ENCODE results near the gene MLLT3.

Gene MLLT3

GRCh38 chr9:20557890-20558565, 64.3 kb downstream of the MLLT3 start:
- no peak for DNase-seq (ENCODE audit: low read depth in 2 of 2)

DNA sequence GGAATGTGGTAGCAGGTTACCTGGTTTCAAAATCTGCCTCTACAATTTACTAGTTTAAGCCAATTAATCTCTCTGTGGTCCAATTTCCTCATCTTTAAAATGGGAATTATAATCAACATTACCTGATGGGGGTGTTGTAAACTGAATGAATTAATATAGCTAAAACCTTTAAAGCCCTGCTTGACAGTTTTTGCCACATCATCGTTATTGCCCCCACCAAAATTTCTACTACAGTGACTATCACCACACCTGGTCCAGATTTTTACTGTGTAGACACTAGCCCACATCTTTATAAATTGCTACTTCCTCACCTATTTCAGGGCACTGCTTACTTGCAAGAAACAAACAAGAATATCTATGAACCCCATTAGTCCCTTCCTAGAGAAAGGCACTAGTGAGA, 65.0 kb downstream of the MLLT3 start:
- no peak for DNase-seq (ENCODE audit: low read depth in 2 of 2)

- DNase-seq (ENCODE audit: low read depth in 2 of 2), result no peak
These were observed 68.6 kb downstream of the MLLT3 start for GRCh38 chr9:20553558-20554149.

- DNase-seq (ENCODE audit: low read depth in 2 of 2), result no peak
These were observed 69.3 kb downstream of the MLLT3 start for GRCh38 chr9:20552874-20553557.

GRCh38 chr9:20551835-20552234, 70.5 kb downstream of the MLLT3 start:
- DNase-seq (ENCODE audit: low read depth in 2 of 2), result no peak

- DNase-seq (ENCODE audit: low read depth in 2 of 2), result no peak
These were observed 71.1 kb downstream of the MLLT3 start for GRCh38 chr9:20551236-20551635.

GRCh38 chr9:20550326-20550725, 72.0 kb downstream of the MLLT3 start:
- DNase-seq (ENCODE audit: low read depth in 2 of 2), result no peak

DNA sequence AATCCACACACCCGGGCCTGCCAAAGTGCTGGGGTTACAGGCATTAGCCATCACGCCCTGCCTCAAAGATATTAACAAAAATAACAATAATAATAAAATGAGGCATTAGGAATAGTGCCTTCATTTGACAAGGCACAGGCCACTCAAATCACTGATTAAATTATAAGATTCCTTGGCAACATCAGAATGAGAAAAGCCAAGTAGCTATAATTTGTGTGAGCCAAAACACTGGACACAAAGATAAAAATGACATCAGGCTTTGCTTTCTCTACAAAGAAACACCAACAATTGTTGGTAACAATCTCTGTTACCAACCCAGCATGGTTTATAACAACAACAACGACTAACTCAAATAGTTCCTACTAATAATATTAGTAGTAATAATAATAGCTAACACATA, 73.2 kb downstream of the MLLT3 start:
- no peak for DNase-seq (ENCODE audit: low read depth in 2 of 2)

DNA sequence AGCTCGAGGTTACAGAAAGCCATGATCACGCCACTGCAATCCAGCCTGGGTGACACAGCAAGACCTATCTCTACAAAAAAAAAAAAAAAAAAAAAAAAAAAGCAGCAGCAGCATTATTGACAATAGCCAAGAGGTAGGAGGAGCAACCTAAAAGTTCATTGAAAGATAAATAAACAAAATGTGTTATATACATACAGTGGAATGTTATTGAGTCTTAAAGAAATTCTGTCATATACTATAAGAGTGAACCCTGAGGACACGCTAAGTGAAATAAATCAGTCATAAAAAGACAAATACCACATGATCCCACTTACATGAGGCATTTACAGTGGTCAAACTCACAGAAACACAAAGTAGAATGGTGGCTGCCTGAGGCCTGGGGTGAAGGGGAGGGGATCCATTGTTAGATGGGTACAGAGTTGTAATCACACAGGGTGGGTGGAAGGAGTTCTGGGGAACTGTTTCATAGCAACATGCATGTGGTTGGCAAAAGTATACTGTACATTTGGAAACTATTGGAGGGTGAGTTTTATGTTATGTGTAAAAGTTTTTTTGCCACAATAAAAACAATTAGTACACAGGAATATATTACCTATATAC, 77.2 kb downstream of the MLLT3 start:
- no peak for DNase-seq (ENCODE audit: low read depth in 2 of 2)

GRCh38 chr9:20540169-20540863, 82.0 kb downstream of the MLLT3 start:
- no peak for DNase-seq (ENCODE audit: low read depth in 2 of 2)

GRCh38 chr9:20538956-20539355, 83.3 kb downstream of the MLLT3 start:
- no peak for DNase-seq (ENCODE audit: low read depth in 2 of 2)

GRCh38 chr9:20538092-20538491, 84.2 kb downstream of the MLLT3 start:
- no peak for DNase-seq (ENCODE audit: low read depth in 2 of 2)

- no peak for DNase-seq (ENCODE audit: low read depth in 2 of 2)
These were observed 85.0 kb downstream of the MLLT3 start for GRCh38 chr9:20537294-20537693.

DNA sequence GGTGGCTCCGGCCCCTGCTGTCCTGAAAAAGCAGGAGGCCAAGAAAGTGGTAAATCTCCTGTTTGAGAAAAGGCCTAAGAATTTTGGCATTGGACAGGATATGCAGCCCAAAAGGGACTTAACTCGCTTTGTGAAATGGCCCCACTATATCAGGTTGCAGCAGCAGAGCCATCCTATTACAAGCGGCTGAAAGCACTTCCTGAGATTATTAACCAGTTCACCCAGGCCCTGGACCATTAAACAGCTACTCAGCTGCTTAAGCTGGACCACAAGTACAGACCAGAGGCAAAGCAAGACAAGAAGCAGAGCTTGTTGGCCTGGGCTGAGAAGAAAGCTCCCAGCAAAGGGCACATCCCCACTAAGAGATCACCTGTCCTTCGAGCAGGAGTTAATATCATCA, 89.7 kb downstream of the MLLT3 start:
- no peak for DNase-seq (ENCODE audit: low read depth in 2 of 2)

GRCh38 chr9:20529837-20530236, 92.5 kb downstream of the MLLT3 start:
- no peak for DNase-seq (ENCODE audit: low read depth in 2 of 2)

DNA sequence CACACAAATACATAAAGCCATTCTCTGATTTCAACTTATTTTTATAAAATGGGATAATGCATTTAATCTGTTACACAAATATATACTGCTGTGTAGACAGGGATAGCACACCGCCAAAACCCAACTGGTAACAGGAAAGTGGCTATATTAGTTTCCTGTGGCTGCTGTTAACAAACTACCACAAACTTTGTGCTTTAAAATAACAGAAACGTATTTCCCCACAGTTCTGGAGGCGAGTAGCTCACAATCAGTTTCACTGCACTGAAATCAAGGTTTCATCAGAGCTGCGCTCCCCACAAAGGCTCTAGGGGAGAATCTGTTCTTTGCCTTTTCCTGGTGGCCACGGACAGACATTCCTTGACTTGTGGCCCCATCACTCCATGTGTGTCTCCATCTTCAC, 94.0 kb downstream of the MLLT3 start:
- no peak for DNase-seq (ENCODE audit: low read depth in 2 of 2)

DNA sequence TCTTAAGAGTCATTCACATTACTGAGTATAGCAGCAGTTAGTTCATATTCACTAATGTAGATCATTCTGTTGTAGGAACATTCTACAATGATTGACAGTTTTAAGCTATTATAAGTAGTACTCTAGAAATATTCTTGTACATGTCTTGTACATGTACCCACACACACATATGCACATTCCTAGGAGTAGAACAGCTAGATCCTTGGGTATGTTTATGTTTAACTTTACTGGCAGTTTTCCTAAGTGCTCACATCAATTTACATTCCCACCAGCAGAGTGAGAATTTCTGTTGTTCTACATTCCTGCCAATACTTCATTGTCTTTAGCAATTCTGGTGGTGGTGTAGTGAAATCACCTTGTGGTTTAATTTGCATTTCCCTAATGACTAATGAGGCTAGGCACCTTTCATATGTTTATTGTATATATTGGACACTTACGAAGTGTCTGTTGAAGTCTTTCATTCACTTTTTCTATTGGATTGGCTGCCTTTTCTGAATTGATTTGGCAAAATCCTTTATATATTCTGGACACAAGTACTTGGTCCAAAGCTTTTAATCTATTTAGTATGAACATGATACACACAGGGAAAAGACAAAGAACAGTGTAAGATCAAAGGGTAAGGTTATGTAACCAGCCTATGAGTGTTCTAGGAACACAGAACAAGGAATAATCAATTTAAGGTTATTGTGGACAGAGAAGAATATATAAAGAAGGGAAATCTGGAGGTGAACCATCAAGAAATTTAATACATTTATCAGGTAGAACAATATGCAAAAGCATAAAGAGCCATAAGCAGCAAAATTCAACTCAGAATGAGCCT, 95.6 kb downstream of the MLLT3 start:
- DNase-seq (ENCODE audit: low read depth in 2 of 2), result no peak

DNA sequence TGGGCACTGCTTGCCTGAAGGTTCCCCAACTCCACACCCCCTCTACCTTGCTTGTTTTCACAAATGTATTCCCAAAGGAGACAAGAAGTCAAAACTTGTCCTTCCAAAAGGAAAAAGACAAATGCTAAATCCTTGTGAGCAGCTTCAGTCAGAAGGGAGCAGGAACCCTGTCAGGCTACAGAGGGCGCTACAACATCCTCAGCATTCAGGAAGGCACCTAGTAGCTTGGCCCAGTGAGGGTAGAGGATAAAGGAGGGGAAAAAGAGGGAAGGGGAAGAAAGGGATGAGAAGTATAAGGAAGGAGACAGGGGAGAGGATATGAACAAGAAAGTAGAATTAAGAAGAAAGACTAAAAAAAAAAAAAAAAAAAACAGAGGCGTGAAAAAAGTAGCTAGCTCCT, 97.5 kb downstream of the MLLT3 start:
- no peak for DNase-seq (ENCODE audit: low read depth in 2 of 2)

DNA sequence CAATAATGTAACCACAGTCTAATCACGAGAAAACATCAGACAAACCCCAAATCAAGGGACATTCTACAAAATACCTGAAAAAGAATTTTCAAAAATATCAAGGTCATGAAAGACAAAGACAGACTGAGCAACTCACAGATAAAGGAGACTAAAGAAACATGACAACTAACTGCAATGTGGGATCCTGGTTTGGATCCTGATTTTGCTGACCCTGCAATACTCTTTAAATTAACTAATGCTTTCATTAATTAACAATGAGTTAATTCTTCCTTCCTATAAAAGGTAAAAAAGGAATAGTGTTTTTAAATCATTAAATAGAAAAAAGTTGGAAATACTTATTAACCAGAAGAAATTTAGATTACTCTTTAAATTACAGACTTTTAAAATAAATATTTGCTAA, 103.6 kb downstream of the MLLT3 start:
- DNase-seq (ENCODE audit: low read depth in 2 of 2), result no peak

- DNase-seq (ENCODE audit: low read depth in 2 of 2), result no peak
These were observed 109.0 kb downstream of the MLLT3 start for GRCh38 chr9:20513126-20513913.

DNA sequence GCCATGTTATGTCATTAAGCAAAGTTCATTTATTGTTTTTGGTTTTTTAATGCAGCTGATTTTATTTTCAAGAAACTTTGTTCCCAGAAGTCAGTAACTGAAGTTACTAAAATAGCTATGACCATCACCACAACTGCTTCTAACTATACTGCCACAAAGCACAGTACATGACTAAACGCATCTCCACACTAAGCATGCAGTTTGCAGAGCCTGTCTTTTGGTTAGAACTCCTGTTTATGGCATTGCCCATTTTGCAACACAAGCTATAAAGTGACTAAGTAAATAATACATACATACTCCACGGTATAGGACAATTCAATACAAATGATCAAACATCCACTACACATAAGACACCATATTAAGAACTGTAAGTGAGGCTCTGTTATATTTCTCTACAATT, 109.7 kb downstream of the MLLT3 start:
- DNase-seq (ENCODE audit: low read depth in 2 of 2), result no peak
